SJCRH30 (cell line): ENCODE data around the gene NCKIPSD. TPM values are rescaled to one million over a fixed set of nuclear protein-coding genes. Genes with fewer than 3 reads are reported as not detected.

Experiments used
- DNase-seq, 2 experiments: peaks; one replicate each; pipeline ENCODE4 v3.0.0-alpha.2; 2015 to 2020
- H3K27ac ChIP-seq: fragments of 250-450 bp; sonication (Bioruptor Pico); 2 replicates; pipeline ENCODE4 v1.5.1; 2020; ENCODE audit warnings: mild to moderate bottlenecking, moderate library complexity
- H3K27me3 ChIP-seq: fragments of 250-450 bp; sonication (Bioruptor Pico); 2 replicates; pipeline ENCODE4 v1.5.1; 2020; ENCODE audit warnings: mild to moderate bottlenecking, moderate library complexity
- H3K36me3 ChIP-seq: fragments of 250-450 bp; sonication (Bioruptor Pico); 2 replicates; pipeline ENCODE4 v1.5.1; 2020; ENCODE audit warnings: mild to moderate bottlenecking, moderate library complexity
- H3K4me1 ChIP-seq: fragments of 250-450 bp; sonication (Bioruptor Pico); 2 replicates; pipeline ENCODE4 v1.5.1; 2020; ENCODE audit warnings: mild to moderate bottlenecking, moderate library complexity
- H3K4me3 ChIP-seq: fragments of 250-450 bp; sonication (Bioruptor Pico); 2 replicates; pipeline ENCODE4 v1.5.1; 2020; ENCODE audit warnings: mild to moderate bottlenecking, moderate library complexity
- H3K9me3 ChIP-seq: fragments of 250-450 bp; sonication (Bioruptor Pico); replicated peaks from 2 replicates; pipeline ENCODE4 v1.5.1; 2020; ENCODE audit warnings: mild to moderate bottlenecking, moderate library complexity
- total RNA-seq: library from RNA; depleted of rRNA; stranded (reverse); fragments of >200 nt; shearing (Covaris generic); gene quantifications from 2 replicates; pipeline ENCODE4 v1.2.3, GENCODE V29; 2014

NCKIPSD gene
- total RNA-seq, 1 experiment from 2014 or later, result 13.7 TPM

GRCh38 chr3:48674505-48674904 lies 11.2 kb downstream of the NCKIPSD start:
- no peaks in the 10 kb centered on the region for H3K36me3 ChIP-seq
- H3K27me3 ChIP-seq, result no peaks in the 10 kb centered on the region
- H3K4me3 ChIP-seq, result no peak overlapping the region
- no peaks in the 10 kb centered on the region for H3K9me3 ChIP-seq
- no peak for DNase-seq
- H3K27ac ChIP-seq, result no peak overlapping the region
- no peaks in the 10 kb centered on the region for H3K4me1 ChIP-seq

GRCh38 chr3:48672522-48672921 lies 13.2 kb downstream of the NCKIPSD start:
- Histone ChIP-seq H3K27ac (no peak overlapping the region), H3K27me3 (no peaks in the 10 kb centered on the region), H3K4me3 (no peak overlapping the region), H3K4me1 (no peaks in the 10 kb centered on the region), H3K36me3 (no peaks in the 10 kb centered on the region), H3K9me3 (no peaks in the 10 kb centered on the region)
- no peak for DNase-seq

- Histone ChIP-seq H3K9me3 (peaks cover 3% of the 10 kb centered on the region; the same call in 1 of the 2 replicates), H3K4me1 (no peaks in the 10 kb centered on the region), H3K36me3 (no peaks in the 10 kb centered on the region), H3K4me3 (no peak overlapping the region), H3K27ac (no peak overlapping the region), H3K27me3 (no peaks in the 10 kb centered on the region)
- DNase-seq, result no peak
Observed at GRCh38 chr3:48664929-48665328, 20.8 kb downstream of the NCKIPSD start.

GRCh38 chr3:48664313-48664644 lies 21.4 kb downstream of the NCKIPSD start:
- H3K36me3 ChIP-seq, result no peaks in the 10 kb centered on the region
- peaks cover 3% of the 10 kb centered on the region; the same call in 1 of the 2 replicates for H3K9me3 ChIP-seq
- H3K4me1 ChIP-seq, result no peaks in the 10 kb centered on the region
- DNase-seq, result no peak
- no peak overlapping the region for H3K27ac ChIP-seq
- no peaks in the 10 kb centered on the region for H3K27me3 ChIP-seq
- H3K4me3 ChIP-seq, result peak overlapping the region; percentile 71

- peak overlapping the region; percentile 71 for H3K4me3 ChIP-seq
- no peaks in the 10 kb centered on the region for H3K4me1 ChIP-seq
- no peaks in the 10 kb centered on the region for H3K36me3 ChIP-seq
- no peaks in the 10 kb centered on the region for H3K27me3 ChIP-seq
- DNase-seq, result peak; percentile 97 to 99
- peaks cover 3% of the 10 kb centered on the region; the same call in 1 of the 2 replicates for H3K9me3 ChIP-seq
- peak overlapping the region; percentile 76 for H3K27ac ChIP-seq
Observed at GRCh38 chr3:48663489-48664312, 22.0 kb downstream of the NCKIPSD start.

- Histone ChIP-seq H3K36me3 (no peaks in the 10 kb centered on the region), H3K27ac (peak within 1 kb of the TSS; percentile 76), H3K9me3 (peaks cover 3% of the 10 kb centered on the region; the same call in 1 of the 2 replicates), H3K4me1 (no peaks in the 10 kb centered on the region), H3K4me3 (peak within 1 kb of the TSS; percentile 71), H3K27me3 (no peaks in the 10 kb centered on the region)
- DNase-seq, result no peak
Observed at GRCh38 chr3:48662753-48663488, 22.8 kb downstream of the NCKIPSD start, which contains the start of gene CELSR3. Gene CELSR3 (minus strand): TSS chr3:48662886. CDS start chr3:48662634, 252 bp downstream.

GRCh38 chr3:48662145-48662752 lies 23.5 kb downstream of the NCKIPSD start:
- no peak for DNase-seq

GRCh38 chr3:48661501-48662144 lies 24.1 kb downstream of the NCKIPSD start:
- Histone ChIP-seq H3K4me1 (no peaks in the 10 kb centered on the region), H3K9me3 (peaks cover 3% of the 10 kb centered on the region; the same call in 1 of the 2 replicates), H3K27me3 (no peaks in the 10 kb centered on the region), H3K27ac (no peak overlapping the region), H3K4me3 (no peak overlapping the region), H3K36me3 (no peaks in the 10 kb centered on the region)
- DNase-seq, result peak in 1 of 2 experiments; percentile 27

More at GRCh38 chr3:48662145-48662752, 23.5 kb downstream of the NCKIPSD start:
- H3K9me3 ChIP-seq, result peaks cover 3% of the 10 kb centered on the region; the same call in 1 of the 2 replicates
- no peaks in the 10 kb centered on the region for H3K4me1 ChIP-seq
- no peaks in the 10 kb centered on the region for H3K36me3 ChIP-seq
- H3K27me3 ChIP-seq, result no peaks in the 10 kb centered on the region
- H3K4me3 ChIP-seq, result no peak overlapping the region
- no peak overlapping the region for H3K27ac ChIP-seq

GRCh38 chr3:48660800-48661400 lies 24.8 kb downstream of the NCKIPSD start:
- H3K9me3 ChIP-seq, result peaks cover 3% of the 10 kb centered on the region; the same call in 1 of the 2 replicates
- no peak for DNase-seq
- H3K4me1 ChIP-seq, result no peaks in the 10 kb centered on the region
- no peaks in the 10 kb centered on the region for H3K36me3 ChIP-seq
- no peaks in the 10 kb centered on the region for H3K27me3 ChIP-seq
- no peak overlapping the region for H3K27ac ChIP-seq
- no peak overlapping the region for H3K4me3 ChIP-seq

- Histone ChIP-seq H3K27ac (no peak overlapping the region), H3K4me3 (no peak overlapping the region), H3K4me1 (no peaks in the 10 kb centered on the region), H3K9me3 (peaks cover 1% of the 10 kb centered on the region; the same call in 1 of the 2 replicates), H3K36me3 (no peaks in the 10 kb centered on the region), H3K27me3 (no peaks in the 10 kb centered on the region)
- DNase-seq, result no peak
Observed at GRCh38 chr3:48656841-48657281, 28.9 kb downstream of the NCKIPSD start.

- DNase-seq, result no peak
Observed at GRCh38 chr3:48656061-48656840, 29.5 kb downstream of the NCKIPSD start.

GRCh38 chr3:48655606-48656005 lies 30.1 kb downstream of the NCKIPSD start:
- H3K36me3 ChIP-seq, result no peaks in the 10 kb centered on the region
- no peaks in the 10 kb centered on the region for H3K9me3 ChIP-seq
- H3K27ac ChIP-seq, result no peak overlapping the region
- no peaks in the 10 kb centered on the region for H3K27me3 ChIP-seq
- no peaks in the 10 kb centered on the region for H3K4me1 ChIP-seq
- no peak overlapping the region for H3K4me3 ChIP-seq
- no peak for DNase-seq

More at GRCh38 chr3:48656061-48656840, 29.5 kb downstream of the NCKIPSD start:
- Histone ChIP-seq H3K4me3 (no peak overlapping the region), H3K36me3 (no peaks in the 10 kb centered on the region), H3K27ac (no peak overlapping the region), H3K27me3 (no peaks in the 10 kb centered on the region), H3K9me3 (no peaks in the 10 kb centered on the region), H3K4me1 (no peaks in the 10 kb centered on the region)

GRCh38 chr3:48655063-48655462 lies 30.7 kb downstream of the NCKIPSD start:
- H3K9me3 ChIP-seq, result no peaks in the 10 kb centered on the region
- no peak for DNase-seq
- no peaks in the 10 kb centered on the region for H3K4me1 ChIP-seq
- no peak overlapping the region for H3K27ac ChIP-seq
- H3K36me3 ChIP-seq, result no peaks in the 10 kb centered on the region
- no peaks in the 10 kb centered on the region for H3K27me3 ChIP-seq
- no peak overlapping the region for H3K4me3 ChIP-seq
